PC-3 (cell line): ENCODE data around the gene CBFA2T3.

Experiments used
- EZH2 ChIP-seq: fragments of 300-600 bp; sonication (generic); IDR thresholded peaks from one replicate; pipeline ENCODE4 v1.6.1; 2017; ENCODE audit warnings: antibody characterized with exemption, mild to moderate bottlenecking, low read length; ENCODE audit not compliant: unreplicated experiment
- EZH2phosphoT487 ChIP-seq: fragments of 300-600 bp; sonication (generic); IDR thresholded peaks from 2 replicates; pipeline ENCODE4 v1.6.1; 2018; ENCODE audit warnings: mild to moderate bottlenecking, antibody characterized with exemption, low read length, borderline replicate concordance
- TF ChIP-seq, protein P1 (sequence below): fragments of 300-600 bp; sonication (generic); conservative IDR thresholded peaks from 2 replicates; pipeline ENCODE4 v1.5.1; 2017; ENCODE audit warnings: antibody characterized with exemption, low read depth, mild to moderate bottlenecking, low read length

DNA sequence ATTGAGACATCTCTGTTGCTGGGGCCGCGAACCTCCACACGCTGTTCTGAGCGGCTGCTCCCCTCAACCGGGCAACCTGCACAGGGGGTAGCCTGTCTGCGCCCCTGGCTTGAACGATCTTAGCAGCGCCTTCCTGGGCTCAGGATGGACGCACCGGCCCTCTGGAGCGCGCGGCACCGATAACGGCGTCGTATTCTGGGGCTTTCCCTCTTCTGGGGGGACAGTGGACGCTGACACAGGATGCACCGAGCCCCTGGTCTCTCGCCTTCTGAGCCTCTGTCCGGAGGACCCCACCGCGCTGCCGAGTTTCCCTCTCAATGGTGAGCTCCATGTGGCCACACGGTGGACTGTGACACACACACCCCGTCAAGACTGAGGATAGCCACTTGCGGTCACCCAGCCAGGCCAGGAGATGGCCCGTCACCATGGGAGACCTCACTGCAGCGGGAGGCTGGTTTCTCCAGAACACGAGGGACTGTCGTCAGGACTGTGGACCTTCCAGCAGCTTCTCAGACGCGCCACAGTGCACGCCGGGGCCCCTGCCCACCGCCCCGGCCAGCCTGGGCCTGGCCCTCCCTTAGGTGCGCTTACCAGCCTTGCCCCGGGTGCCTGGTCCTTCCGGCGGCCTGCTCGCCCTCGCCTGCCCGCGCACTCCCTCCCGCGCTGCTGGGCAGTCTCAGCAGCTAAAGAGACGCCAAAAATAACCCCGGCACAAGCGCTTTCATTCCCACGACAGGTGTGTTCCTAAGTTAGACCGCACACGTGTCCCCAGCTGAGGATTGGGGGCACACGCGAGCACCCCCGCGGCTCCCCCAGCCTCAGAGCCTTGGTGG lies 80.6 kb downstream of the CBFA2T3 start:
- TF ChIP-seq EZH2: no peak
- TF ChIP-seq, protein P1, sequence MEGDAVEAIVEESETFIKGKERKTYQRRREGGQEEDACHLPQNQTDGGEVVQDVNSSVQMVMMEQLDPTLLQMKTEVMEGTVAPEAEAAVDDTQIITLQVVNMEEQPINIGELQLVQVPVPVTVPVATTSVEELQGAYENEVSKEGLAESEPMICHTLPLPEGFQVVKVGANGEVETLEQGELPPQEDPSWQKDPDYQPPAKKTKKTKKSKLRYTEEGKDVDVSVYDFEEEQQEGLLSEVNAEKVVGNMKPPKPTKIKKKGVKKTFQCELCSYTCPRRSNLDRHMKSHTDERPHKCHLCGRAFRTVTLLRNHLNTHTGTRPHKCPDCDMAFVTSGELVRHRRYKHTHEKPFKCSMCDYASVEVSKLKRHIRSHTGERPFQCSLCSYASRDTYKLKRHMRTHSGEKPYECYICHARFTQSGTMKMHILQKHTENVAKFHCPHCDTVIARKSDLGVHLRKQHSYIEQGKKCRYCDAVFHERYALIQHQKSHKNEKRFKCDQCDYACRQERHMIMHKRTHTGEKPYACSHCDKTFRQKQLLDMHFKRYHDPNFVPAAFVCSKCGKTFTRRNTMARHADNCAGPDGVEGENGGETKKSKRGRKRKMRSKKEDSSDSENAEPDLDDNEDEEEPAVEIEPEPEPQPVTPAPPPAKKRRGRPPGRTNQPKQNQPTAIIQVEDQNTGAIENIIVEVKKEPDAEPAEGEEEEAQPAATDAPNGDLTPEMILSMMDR: no peak
- TF ChIP-seq EZH2phosphoT487: no peak
